KMS-11 (cell line): ENCODE measurements around the gene HOXD8.

Experiments
- H2AFZ ChIP-seq: fragments of 200-600 bp; sonication (generic); 2 replicates; pipeline ENCODE4 v1.6.1; 2016; ENCODE audit warnings: antibody characterized with exemption, mixed run types, low read depth
- H3K27ac ChIP-seq: fragments of 200-600 bp; sonication (generic); 2 replicates; pipeline ENCODE4 v1.6.1; 2016; ENCODE audit warnings: mild to moderate bottlenecking, mixed run types
- H3K27me3 ChIP-seq: fragments of 200-600 bp; sonication (generic); 2 replicates; pipeline ENCODE4 v1.6.1; 2017; ENCODE audit warnings: mild to moderate bottlenecking, low read depth, mixed run types, moderate library complexity; ENCODE audit not compliant: insufficient read depth
- H3K36me3 ChIP-seq: fragments of 200-600 bp; sonication (generic); 2 replicates; pipeline ENCODE4 v1.6.1; 2017; ENCODE audit warnings: mild to moderate bottlenecking, mixed run types; ENCODE audit not compliant: insufficient read depth
- H3K4me1 ChIP-seq: fragments of 200-600 bp; sonication (generic); 2 replicates; pipeline ENCODE4 v1.6.1; 2016; ENCODE audit warnings: mild to moderate bottlenecking, low read depth, mixed run types; ENCODE audit not compliant: poor library complexity, severe bottlenecking
- H3K4me2 ChIP-seq: fragments of 200-600 bp; sonication (generic); 2 replicates; pipeline ENCODE4 v1.7.0; 2016; ENCODE audit warnings: mild to moderate bottlenecking, mixed run types
- H3K4me3 ChIP-seq: fragments of 200-600 bp; sonication (generic); IDR thresholded peaks from 2 replicates; pipeline ENCODE4 v1.6.1; 2017; ENCODE audit warnings: low read depth, low read length, mixed read lengths; ENCODE audit not compliant: insufficient read depth
- H3K79me2 ChIP-seq: fragments of 200-600 bp; sonication (generic); 2 replicates; pipeline ENCODE4 v1.6.1; 2016; ENCODE audit warnings: low read depth, mixed run types; ENCODE audit not compliant: insufficient read depth
- H3K9ac ChIP-seq: fragments of 200-600 bp; sonication (generic); 2 replicates; pipeline ENCODE4 v1.6.1; 2016; ENCODE audit warnings: mild to moderate bottlenecking, mixed run types
- H4K20me1 ChIP-seq: fragments of 200-600 bp; sonication (generic); 2 replicates; pipeline ENCODE4 v1.6.1; 2016; ENCODE audit warnings: mild to moderate bottlenecking, mixed run types; ENCODE audit not compliant: insufficient read depth
- TF ChIP-seq, protein P1 (sequence below): fragments of 200-600 bp; sonication (generic); conservative IDR thresholded peaks from 2 replicates; pipeline ENCODE4 v1.6.1; 2017; ENCODE audit warnings: low read depth, mild to moderate bottlenecking, antibody characterized with exemption, low read length, moderate library complexity, mixed read lengths

Gene HOXD8

DNA sequence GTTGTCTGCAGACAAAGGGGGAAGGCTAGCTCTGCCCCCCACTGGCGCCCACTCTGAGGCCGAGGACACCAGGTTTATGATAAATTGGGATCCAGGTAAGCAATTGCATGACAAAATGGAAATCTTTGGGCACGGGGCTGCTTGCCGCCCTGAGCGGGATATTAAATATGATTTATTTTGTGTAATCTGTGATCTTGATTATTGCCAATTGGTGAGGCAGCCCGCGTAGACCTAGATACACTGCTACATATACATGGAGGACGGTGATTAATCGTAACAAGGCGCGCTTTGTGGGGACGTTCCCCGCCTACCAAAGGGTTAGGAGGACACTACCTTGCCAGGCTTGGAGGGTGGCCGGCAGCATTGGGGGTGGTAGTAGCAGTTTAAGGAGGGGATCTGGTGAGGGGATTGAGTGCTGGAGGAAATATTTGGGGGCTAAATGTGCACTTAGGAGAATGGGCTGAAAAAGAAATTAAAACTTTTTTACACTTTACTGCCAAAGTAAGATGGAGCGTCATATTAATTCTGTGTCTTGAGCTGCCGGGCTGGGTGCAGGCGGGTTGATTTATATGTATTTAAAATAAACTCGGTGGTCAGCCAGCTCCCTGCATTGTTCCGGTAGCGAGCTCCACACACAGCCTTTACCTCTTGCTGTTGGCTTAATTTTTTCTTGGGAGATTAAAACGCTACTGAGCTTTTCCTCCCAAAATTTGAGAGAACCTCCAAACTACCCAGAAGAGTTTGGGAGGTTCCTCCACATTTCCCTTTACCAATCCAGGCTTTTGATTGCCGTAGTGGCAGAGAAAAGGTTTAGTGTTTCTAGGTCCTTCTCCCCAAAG, 31.7 kb downstream of the HOXD8 start:
- H3K79me2 ChIP-seq: no peaks in the 10 kb centered on the region
- H3K27ac ChIP-seq: no peak overlapping the region
- TF ChIP-seq, protein P1, sequence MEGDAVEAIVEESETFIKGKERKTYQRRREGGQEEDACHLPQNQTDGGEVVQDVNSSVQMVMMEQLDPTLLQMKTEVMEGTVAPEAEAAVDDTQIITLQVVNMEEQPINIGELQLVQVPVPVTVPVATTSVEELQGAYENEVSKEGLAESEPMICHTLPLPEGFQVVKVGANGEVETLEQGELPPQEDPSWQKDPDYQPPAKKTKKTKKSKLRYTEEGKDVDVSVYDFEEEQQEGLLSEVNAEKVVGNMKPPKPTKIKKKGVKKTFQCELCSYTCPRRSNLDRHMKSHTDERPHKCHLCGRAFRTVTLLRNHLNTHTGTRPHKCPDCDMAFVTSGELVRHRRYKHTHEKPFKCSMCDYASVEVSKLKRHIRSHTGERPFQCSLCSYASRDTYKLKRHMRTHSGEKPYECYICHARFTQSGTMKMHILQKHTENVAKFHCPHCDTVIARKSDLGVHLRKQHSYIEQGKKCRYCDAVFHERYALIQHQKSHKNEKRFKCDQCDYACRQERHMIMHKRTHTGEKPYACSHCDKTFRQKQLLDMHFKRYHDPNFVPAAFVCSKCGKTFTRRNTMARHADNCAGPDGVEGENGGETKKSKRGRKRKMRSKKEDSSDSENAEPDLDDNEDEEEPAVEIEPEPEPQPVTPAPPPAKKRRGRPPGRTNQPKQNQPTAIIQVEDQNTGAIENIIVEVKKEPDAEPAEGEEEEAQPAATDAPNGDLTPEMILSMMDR: no peak
- no peaks in the 10 kb centered on the region for H4K20me1 ChIP-seq
- H3K4me3 ChIP-seq: no peak overlapping the region
- H3K4me2 ChIP-seq: no peak overlapping the region
- no peaks in the 10 kb centered on the region for H3K36me3 ChIP-seq
- no peaks in the 10 kb centered on the region for H3K27me3 ChIP-seq
- H3K4me1 ChIP-seq: no peaks in the 10 kb centered on the region
- H2AFZ ChIP-seq: no peak overlapping the region
- no peak overlapping the region for H3K9ac ChIP-seq

DNA sequence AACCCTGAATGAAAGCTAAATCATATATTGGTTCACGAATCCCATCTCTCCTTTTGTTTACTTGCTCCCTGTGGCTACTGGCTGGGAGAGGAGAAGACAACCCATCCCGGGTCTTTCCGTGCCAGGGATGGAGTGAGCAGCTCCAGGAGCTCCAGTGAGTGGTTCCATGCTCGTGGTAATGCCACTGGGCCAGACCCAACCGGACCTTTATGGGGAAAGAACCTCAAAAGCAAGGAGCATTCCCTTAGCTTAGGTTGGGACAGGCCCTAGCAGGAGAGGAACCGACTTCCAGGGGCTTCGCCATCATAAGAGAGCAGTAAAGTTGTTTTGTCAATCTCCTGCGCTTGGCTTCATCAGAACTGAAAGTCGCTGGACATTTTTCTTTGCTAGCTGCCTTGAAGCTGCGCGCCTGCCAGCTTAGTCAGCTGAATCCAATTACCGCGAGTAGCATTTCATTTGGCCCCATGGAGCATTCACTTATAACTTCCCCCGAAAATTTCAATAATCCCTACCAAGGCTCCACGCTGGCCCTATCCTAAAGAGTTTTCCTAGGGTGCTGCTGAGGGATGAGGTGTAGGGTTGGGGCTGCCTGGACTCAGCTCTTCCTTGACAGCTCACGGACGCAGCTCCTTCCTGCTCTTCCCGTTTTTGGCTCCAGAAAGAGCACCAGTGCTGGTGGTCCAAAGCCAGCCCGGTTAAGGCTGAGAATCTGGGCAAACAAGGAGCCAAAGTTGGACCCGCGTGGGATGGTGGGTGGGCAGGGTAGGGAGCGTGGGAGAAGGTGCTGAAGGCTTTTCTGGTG, 32.5 kb downstream of the HOXD8 start:
- TF ChIP-seq, protein P1: no peak
- Histone ChIP-seq H3K9ac (no peak overlapping the region), H3K79me2 (no peaks in the 10 kb centered on the region), H2AFZ (no peak overlapping the region), H3K36me3 (no peaks in the 10 kb centered on the region), H3K27me3 (no peaks in the 10 kb centered on the region), H3K4me1 (no peaks in the 10 kb centered on the region), H3K27ac (no peak overlapping the region), H4K20me1 (no peaks in the 10 kb centered on the region), H3K4me2 (no peak overlapping the region), H3K4me3 (no peak overlapping the region)

DNA sequence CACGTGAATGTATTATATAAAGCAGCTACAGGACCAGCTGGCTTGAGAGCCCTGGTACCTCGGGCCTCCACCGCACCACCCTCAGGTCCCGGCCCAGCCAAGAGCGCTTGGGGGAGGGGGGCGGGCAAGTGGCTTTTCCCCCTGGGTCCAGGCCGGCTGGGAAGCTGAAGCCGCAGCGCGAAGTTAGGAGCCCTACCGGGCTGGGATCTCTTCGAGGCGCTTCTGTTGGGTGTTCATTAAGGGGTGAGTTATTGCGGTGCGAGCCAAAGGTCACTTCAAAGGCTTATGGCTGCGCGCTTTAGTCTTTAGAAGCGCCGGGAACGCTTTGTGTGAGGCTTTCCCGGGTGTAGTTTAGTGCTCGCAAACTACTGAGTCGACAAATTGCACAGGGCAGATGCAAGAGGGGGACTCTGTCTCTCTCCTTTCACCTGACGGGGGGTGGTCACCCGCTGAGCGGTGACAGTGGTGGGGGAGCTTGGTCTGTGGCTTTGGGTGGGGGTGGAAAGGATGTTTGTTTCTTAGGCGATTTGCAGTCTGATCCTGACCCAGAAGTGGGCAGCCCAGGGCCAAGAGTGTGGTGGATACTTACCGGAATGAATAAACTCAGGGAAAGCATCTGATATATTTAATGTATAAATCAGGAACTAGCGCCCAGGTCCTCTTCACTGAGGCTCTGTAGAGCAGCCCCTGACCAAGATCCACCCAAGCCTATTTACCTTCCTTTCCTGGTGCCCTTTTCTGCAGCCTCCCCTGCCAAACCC, 33.6 kb downstream of the HOXD8 start:
- H3K79me2 ChIP-seq: no peaks in the 10 kb centered on the region
- H3K27me3 ChIP-seq: no peaks in the 10 kb centered on the region
- H3K4me1 ChIP-seq: no peaks in the 10 kb centered on the region
- H2AFZ ChIP-seq: no peak overlapping the region
- TF ChIP-seq, protein P1: no peak
- no peak overlapping the region for H3K27ac ChIP-seq
- H3K4me3 ChIP-seq: no peak overlapping the region
- H4K20me1 ChIP-seq: no peaks in the 10 kb centered on the region
- H3K36me3 ChIP-seq: no peaks in the 10 kb centered on the region
- no peak overlapping the region for H3K9ac ChIP-seq
- H3K4me2 ChIP-seq: no peak overlapping the region

DNA sequence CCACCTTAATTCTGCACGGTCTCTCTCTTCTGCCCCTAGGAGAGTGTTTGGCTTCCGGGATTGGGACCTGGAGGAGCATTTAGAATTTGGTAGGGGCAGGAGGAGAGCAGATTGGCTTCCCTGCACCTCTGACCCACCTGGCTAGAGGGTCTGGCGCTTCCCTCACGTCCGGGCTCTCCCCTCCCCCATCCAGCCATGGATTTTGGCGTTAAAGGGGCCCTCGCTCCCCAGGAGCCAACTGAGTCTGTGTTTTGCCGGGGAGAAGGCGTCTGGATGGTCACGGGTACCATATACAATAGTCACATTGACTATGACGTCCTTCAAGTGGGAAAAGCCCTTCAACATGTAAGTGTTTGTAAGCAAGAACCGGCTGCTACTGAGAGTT, 34.2 kb downstream of the HOXD8 start:
- H3K4me2 ChIP-seq: no peak overlapping the region
- H4K20me1 ChIP-seq: no peaks in the 10 kb centered on the region
- H3K4me1 ChIP-seq: no peaks in the 10 kb centered on the region
- H3K27ac ChIP-seq: no peak overlapping the region
- no peak overlapping the region for H3K9ac ChIP-seq
- no peaks in the 10 kb centered on the region for H3K79me2 ChIP-seq
- H3K4me3 ChIP-seq: no peak overlapping the region
- H3K36me3 ChIP-seq: no peaks in the 10 kb centered on the region
- H2AFZ ChIP-seq: no peak overlapping the region
- TF ChIP-seq, protein P1: no peak
- H3K27me3 ChIP-seq: no peaks in the 10 kb centered on the region
